GM21528 (cell line): Measurements from ENCODE around the gene BTG2.

ENCODE experiments used
- ATAC-seq: cut with Tn5 transposase; IDR thresholded peaks from one replicate; pipeline ENCODE4 v1.9.1; 2021; ENCODE audit warnings: mild to moderate bottlenecking, moderate library complexity; ENCODE audit not compliant: unreplicated experiment, low FRiP score

The BTG2 gene

GRCh38 chr1:203335503-203335902 is 30.2 kb downstream of the BTG2 start:
- ATAC-seq: no peak

- no peak for ATAC-seq
These were observed 30.8 kb downstream of the BTG2 start for GRCh38 chr1:203336097-203336496.

GRCh38 chr1:203338335-203339036 is 33.2 kb downstream of the BTG2 start:
- ATAC-seq: no peak

- ATAC-seq: no peak
These were observed 34.9 kb downstream of the BTG2 start for GRCh38 chr1:203340112-203340790.

GRCh38 chr1:203342192-203342940 is 37.0 kb downstream of the BTG2 start:
- no peak for ATAC-seq

GRCh38 chr1:203343956-203344754 is 38.8 kb downstream of the BTG2 start:
- no peak for ATAC-seq

- ATAC-seq: no peak
These were observed 40.9 kb downstream of the BTG2 start for GRCh38 chr1:203346060-203346768.

- no peak for ATAC-seq
These were observed 41.4 kb downstream of the BTG2 start for GRCh38 chr1:203346769-203347102.

GRCh38 chr1:203349166-203349565 is 43.8 kb downstream of the BTG2 start:
- ATAC-seq: no peak

GRCh38 chr1:203349773-203350524 is 44.6 kb downstream of the BTG2 start:
- no peak for ATAC-seq

- ATAC-seq: no peak
These were observed 45.8 kb downstream of the BTG2 start, which contains the start of gene FMOD for GRCh38 chr1:203351037-203351625. TSS of gene FMOD (minus strand) at chr1:203351122. CDS start at chr1:203348270, 2,852 bp downstream.

- no peak for ATAC-seq
These were observed 48.2 kb downstream of the BTG2 start for GRCh38 chr1:203353486-203353885.

- ATAC-seq: no peak
These were observed 48.9 kb downstream of the BTG2 start for GRCh38 chr1:203354246-203354645.

GRCh38 chr1:203359010-203359571 is 53.8 kb downstream of the BTG2 start:
- ATAC-seq: no peak
